HG03558 (cell line): ENCODE data around the gene CEBPG.

Experiments
- ATAC-seq: cut with Tn5 transposase; IDR thresholded peaks from one replicate; pipeline ENCODE4 v1.9.1; 2021; ENCODE audit warnings: moderate number of reproducible peaks; ENCODE audit not compliant: unreplicated experiment; ENCODE audit errors: extremely low read depth

CEBPG gene

GRCh38 chr19:33377586-33378475 lies 4.3 kb downstream of the CEBPG start:
- no peak for ATAC-seq

- no peak for ATAC-seq
Observed at GRCh38 chr19:33379151-33379829, 5.8 kb downstream of the CEBPG start.

- no peak for ATAC-seq
Observed at GRCh38 chr19:33381101-33381500, 7.6 kb downstream of the CEBPG start.

- no peak for ATAC-seq
Observed at GRCh38 chr19:33382006-33382405, 8.5 kb downstream of the CEBPG start.

- no peak for ATAC-seq
Observed at GRCh38 chr19:33382982-33383381, 9.5 kb downstream of the CEBPG start.

- ATAC-seq: no peak
Observed at GRCh38 chr19:33383720-33384292, 10.3 kb downstream of the CEBPG start.

- no peak for ATAC-seq
Observed at GRCh38 chr19:33384983-33385382, 11.5 kb downstream of the CEBPG start.

GRCh38 chr19:33385956-33386355 lies 12.4 kb downstream of the CEBPG start:
- ATAC-seq: no peak

GRCh38 chr19:33386361-33386858 lies 12.9 kb downstream of the CEBPG start:
- ATAC-seq: no peak

- no peak for ATAC-seq
Observed at GRCh38 chr19:33387351-33388230, 14.1 kb downstream of the CEBPG start.

- no peak for ATAC-seq
Observed at GRCh38 chr19:33388231-33388724, 14.8 kb downstream of the CEBPG start.

GRCh38 chr19:33388725-33389420 lies 15.4 kb downstream of the CEBPG start:
- ATAC-seq: no peak

- ATAC-seq: no peak
Observed at GRCh38 chr19:33389421-33390100, 16.1 kb downstream of the CEBPG start.

- no peak for ATAC-seq
Observed at GRCh38 chr19:33390101-33390907, 16.8 kb downstream of the CEBPG start.

GRCh38 chr19:33390908-33391630 lies 17.6 kb downstream of the CEBPG start:
- no peak for ATAC-seq

- no peak for ATAC-seq
Observed at GRCh38 chr19:33391631-33392249, 18.2 kb downstream of the CEBPG start.
